Upper lobe of left lung (tissue), 6 donors: Measurements from ENCODE around the gene EPB41L3. TPM values are rescaled to one million over a fixed set of nuclear protein-coding genes. Genes with fewer than 3 reads are reported as not detected.

Source experiments
- ATAC-seq, 2 donors: fragments of 200-7000 bp; cut with Tn5 transposase; one replicate each; pipeline ENCODE4 v1.9.1; 2022; ENCODE audit warnings: mild to moderate bottlenecking in 2 of 2, moderate library complexity in 2 of 2; ENCODE audit not compliant: low FRiP score in 2 of 2
- DNase-seq, 2 donors: peaks; one replicate each; pipeline ENCODE4 v3.0.0-alpha.2; 2019 to 2020
- H3K27ac ChIP-seq, 4 donors: fragments of 200-600 bp; sonication (generic); one replicate each; pipeline ENCODE4 v1.5.1; 2016 to 2019
- H3K27me3 ChIP-seq, 4 donors: fragments of 200-600 bp; sonication (generic); one replicate each; pipeline ENCODE4 v1.5.1; 2017 to 2019
- H3K36me3 ChIP-seq, 4 donors: fragments of 200-600 bp; sonication (generic); one replicate each; pipeline ENCODE4 v1.5.1; 2016 to 2019
- H3K4me1 ChIP-seq, 4 donors: fragments of 200-600 bp; sonication (generic); one replicate each; pipeline ENCODE4 v1.5.1; 2018 to 2019
- H3K4me3 ChIP-seq, 4 donors: fragments of 200-600 bp; sonication (generic); one replicate each; pipeline ENCODE4 v1.5.1; 2017 to 2019; ENCODE audit warnings: mild to moderate bottlenecking in 2 of 4, moderate library complexity in 1 of 4
- H3K9me3 ChIP-seq, 4 donors: fragments of 200-600 bp; sonication (generic); one replicate each; pipeline ENCODE4 v1.5.1; 2018 to 2019
- EP300 ChIP-seq, 4 donors: sonication (generic); formaldehyde crosslinking; IDR thresholded peaks; one replicate each; pipeline ENCODE4 v1.5.1; 2017; ENCODE audit warnings: antibody characterized with exemption in 4 of 4, control low read depth in 2 of 4
- POLR2A ChIP-seq, 4 donors: fragments of 450-650 bp; IDR thresholded peaks; one replicate each; pipeline ENCODE4 v1.5.1; 2016 to 2017; ENCODE audit warnings: antibody characterized with exemption in 4 of 4, mild to moderate bottlenecking in 2 of 4
- POLR2AphosphoS5 ChIP-seq, 2 donors: sonication (generic); formaldehyde crosslinking; IDR thresholded peaks; one replicate each; pipeline ENCODE4 v1.5.1; 2017; ENCODE audit warnings: antibody characterized with exemption in 2 of 2
- WGBS, 2 donors: methylation state at CpG; one replicate each; pipeline ENCODE4 v1.1.5; 2017 to 2018; 5-methylcytosine and 5-hydroxymethylcytosine counted together
- total RNA-seq, 6 donors: library from RNA; depleted of rRNA in 4 of 6; stranded (reverse); fragments of >200 nt in 4 of 6; gene quantifications; one replicate each; pipeline versions ENCODE4 v1.1.0 to v1.2.1, GENCODE V29; 2016 to 2021
- TF ChIP-seq, protein P1 (sequence below), 6 experiments: fragments of 450-650 bp in 4 of 6; fragments of 200-600 bp in 2 of 6; sonication (generic) in 2 of 6; IDR thresholded peaks; one replicate each; pipeline ENCODE4 v1.5.1; 2016 to 2019; ENCODE audit warnings: antibody characterized with exemption in 6 of 6
- donor health status: DM: no; HTN: no; CAD: no; lungs with moderate emphysema.
- donor health status: DM: no; HTN: yes; CAD: no; lungs with severe emphysema.

Gene EPB41L3
- total RNA-seq, 6 donors from 2014 or later: 56.4 to 268 (median 85.7) TPM

DNA sequence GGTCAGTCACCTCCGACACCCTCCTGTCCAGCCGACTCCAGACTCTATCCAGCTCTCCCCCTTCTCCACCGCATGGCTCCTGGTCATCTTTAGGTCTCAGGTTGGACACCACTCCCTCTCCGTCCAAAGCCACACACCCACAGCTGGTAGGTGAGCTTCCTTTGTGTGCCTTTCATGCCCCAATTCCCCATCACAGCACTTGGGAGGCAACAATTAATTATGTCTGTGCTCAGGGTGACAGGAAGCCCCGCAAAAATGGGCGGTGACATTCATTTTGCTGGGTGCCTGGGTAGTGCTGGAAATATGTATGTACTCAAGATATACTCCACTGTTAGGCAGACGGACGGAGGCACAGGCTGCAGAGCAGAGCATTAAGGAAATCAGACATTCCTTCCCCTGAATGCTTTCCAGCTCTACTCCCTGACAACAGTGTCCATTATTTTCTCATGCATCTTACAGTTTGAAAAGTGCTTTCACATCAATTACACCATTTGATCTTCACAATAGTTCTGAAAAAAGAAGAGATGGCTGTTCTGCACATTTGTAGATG, 13.1 kb downstream of the EPB41L3 start:
- no peaks in the 10 kb centered on the region for H3K9me3 ChIP-seq
- no peaks in the 10 kb centered on the region for H3K27me3 ChIP-seq
- no peak for TF ChIP-seq EP300 (IDR thresholded peaks at IDR 0.05)
- TF ChIP-seq POLR2A (IDR thresholded peaks at IDR 0.05): no peak
- TF ChIP-seq, protein P1, sequence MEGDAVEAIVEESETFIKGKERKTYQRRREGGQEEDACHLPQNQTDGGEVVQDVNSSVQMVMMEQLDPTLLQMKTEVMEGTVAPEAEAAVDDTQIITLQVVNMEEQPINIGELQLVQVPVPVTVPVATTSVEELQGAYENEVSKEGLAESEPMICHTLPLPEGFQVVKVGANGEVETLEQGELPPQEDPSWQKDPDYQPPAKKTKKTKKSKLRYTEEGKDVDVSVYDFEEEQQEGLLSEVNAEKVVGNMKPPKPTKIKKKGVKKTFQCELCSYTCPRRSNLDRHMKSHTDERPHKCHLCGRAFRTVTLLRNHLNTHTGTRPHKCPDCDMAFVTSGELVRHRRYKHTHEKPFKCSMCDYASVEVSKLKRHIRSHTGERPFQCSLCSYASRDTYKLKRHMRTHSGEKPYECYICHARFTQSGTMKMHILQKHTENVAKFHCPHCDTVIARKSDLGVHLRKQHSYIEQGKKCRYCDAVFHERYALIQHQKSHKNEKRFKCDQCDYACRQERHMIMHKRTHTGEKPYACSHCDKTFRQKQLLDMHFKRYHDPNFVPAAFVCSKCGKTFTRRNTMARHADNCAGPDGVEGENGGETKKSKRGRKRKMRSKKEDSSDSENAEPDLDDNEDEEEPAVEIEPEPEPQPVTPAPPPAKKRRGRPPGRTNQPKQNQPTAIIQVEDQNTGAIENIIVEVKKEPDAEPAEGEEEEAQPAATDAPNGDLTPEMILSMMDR (IDR thresholded peaks at IDR 0.05): no peak
- no peak for TF ChIP-seq POLR2AphosphoS5 (IDR thresholded peaks at IDR 0.05)
- H3K4me1 ChIP-seq: no peaks in the 10 kb centered on the region
- no peak overlapping the region for H3K4me3 ChIP-seq
- ATAC-seq (no peak), DNase-seq (no peak)
- H3K27ac ChIP-seq: no peak overlapping the region
- WGBS, 2 donors: 77 to 82% methylated on average over 8 of the region's 8 CpGs
- no peaks in the 10 kb centered on the region for H3K36me3 ChIP-seq

DNA sequence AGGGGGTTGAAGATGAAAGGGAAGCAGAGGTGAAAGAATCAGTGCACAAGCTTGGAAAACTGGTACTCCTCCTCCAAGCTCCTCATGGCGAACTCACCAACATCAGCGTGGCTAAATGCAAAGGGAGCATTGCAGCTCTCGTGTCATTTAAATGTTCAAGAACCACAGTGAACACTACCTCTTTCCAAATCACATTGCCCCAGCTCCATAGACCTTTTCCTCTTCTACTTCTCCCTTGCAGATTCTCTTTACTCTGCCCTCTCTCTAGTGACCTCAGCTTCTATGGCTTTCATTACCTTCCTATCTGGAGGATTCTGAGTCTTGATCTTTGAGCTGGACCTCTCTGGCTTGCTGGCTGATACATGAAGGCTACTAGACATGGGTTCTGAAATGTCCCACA, 14.3 kb downstream of the EPB41L3 start:
- H3K36me3 ChIP-seq: no peaks in the 10 kb centered on the region
- DNase-seq: no peak
- H3K9me3 ChIP-seq: no peaks in the 10 kb centered on the region
- no peaks in the 10 kb centered on the region for H3K27me3 ChIP-seq
- WGBS, 2 donors: 83 to 88% methylated on average over 3 of the region's 3 CpGs
- TF ChIP-seq, protein P1 (IDR thresholded peaks at IDR 0.05): no peak
- TF ChIP-seq EP300 (IDR thresholded peaks at IDR 0.05): no peak
- TF ChIP-seq POLR2A (IDR thresholded peaks at IDR 0.05): no peak
- no peak for TF ChIP-seq POLR2AphosphoS5 (IDR thresholded peaks at IDR 0.05)
- no peak for ATAC-seq
- H3K27ac ChIP-seq: no peak overlapping the region
- no peaks in the 10 kb centered on the region for H3K4me1 ChIP-seq
- no peak overlapping the region for H3K4me3 ChIP-seq

DNA sequence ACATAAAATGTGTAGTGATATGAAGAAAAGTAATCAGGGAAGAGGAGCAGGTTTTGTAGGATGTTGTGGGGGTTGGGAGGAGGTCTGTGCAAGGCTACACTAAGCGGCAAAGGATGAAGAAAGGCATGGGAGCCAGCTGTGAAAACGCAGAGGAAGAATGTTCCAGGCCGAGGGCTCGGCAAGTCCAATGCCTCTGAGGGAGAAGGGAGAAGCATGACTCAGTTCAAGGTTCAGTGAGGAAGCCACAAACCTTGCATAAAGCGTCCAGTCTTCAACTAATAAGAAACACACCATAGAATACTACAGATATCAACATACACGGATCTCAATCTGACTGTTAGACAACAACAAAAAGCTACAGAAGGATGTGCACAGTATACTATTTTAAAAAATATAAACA, 16.2 kb downstream of the EPB41L3 start:
- DNase-seq (peak in 1 of 2 donors; percentile 28), ATAC-seq (peak in 1 of 2 donors; percentile 91)
- H3K9me3 ChIP-seq: no peaks in the 10 kb centered on the region
- H3K27me3 ChIP-seq: no peaks in the 10 kb centered on the region
- no peaks in the 10 kb centered on the region for H3K36me3 ChIP-seq
- H3K4me3 ChIP-seq: no peak overlapping the region
- no peak overlapping the region for H3K27ac ChIP-seq
- no peak for TF ChIP-seq POLR2AphosphoS5 (IDR thresholded peaks at IDR 0.05)
- no peak for TF ChIP-seq EP300 (IDR thresholded peaks at IDR 0.05)
- TF ChIP-seq, protein P1 (IDR thresholded peaks at IDR 0.05): no peak
- no peak for TF ChIP-seq POLR2A (IDR thresholded peaks at IDR 0.05)
- 33 to 52% methylated on average over 6 of the region's 6 CpGs for WGBS, 2 donors
- H3K4me1 ChIP-seq: no peaks in the 10 kb centered on the region

DNA sequence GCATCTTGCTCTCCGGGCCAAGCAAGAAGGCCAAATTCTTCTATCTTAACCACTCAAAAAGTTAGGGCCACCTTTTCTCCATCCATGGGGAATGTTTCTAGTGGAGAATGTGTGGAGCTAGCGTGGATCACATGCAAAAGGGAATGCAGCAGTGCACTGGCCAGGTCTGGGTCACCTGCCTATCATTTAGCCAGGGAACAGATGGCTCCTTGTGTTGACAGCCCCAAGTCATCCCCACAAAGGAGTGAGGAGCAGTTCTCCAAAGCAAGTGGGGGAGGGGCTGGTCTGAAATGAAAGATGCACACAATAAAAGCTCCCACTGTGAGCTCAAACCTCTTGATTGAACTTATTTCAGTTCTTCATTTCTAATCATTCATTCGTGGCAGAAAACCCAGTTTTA, 19.1 kb downstream of the EPB41L3 start:
- no peak overlapping the region for H3K27ac ChIP-seq
- WGBS, 2 donors: 77 to 93% methylated on average over 3 of the region's 3 CpGs
- no peak for DNase-seq
- no peaks in the 10 kb centered on the region for H3K9me3 ChIP-seq
- no peaks in the 10 kb centered on the region for H3K27me3 ChIP-seq
- TF ChIP-seq, protein P1 (IDR thresholded peaks at IDR 0.05): no peak
- no peak for TF ChIP-seq POLR2AphosphoS5 (IDR thresholded peaks at IDR 0.05)
- no peak for TF ChIP-seq POLR2A (IDR thresholded peaks at IDR 0.05)
- no peak for TF ChIP-seq EP300 (IDR thresholded peaks at IDR 0.05)
- H3K4me3 ChIP-seq: no peak overlapping the region
- ATAC-seq: no peak
- H3K36me3 ChIP-seq: no peaks in the 10 kb centered on the region
- no peaks in the 10 kb centered on the region for H3K4me1 ChIP-seq

DNA sequence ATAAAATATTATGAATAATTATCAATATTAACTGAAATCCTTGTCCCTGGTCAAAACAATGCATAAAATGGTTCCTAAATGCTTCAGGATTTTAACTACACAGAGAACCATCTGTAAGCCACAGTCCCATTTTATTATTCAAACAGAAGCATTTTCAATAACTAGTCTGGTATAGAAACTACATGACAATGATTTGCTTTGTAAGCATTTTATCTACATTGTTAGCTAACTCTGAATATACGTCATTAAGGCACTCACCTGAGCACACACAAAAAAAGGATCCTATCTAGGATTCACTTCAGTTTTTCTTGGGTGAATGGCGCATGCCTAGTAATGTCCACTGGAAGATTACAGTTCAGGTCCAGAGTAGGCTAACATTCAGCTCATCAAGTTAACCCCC, 22.8 kb downstream of the EPB41L3 start:
- no peaks in the 10 kb centered on the region for H3K36me3 ChIP-seq
- H3K4me3 ChIP-seq: no peak overlapping the region
- no peaks in the 10 kb centered on the region for H3K9me3 ChIP-seq
- ATAC-seq: no peak
- DNase-seq: no peak
- H3K27ac ChIP-seq: no peak overlapping the region
- H3K4me1 ChIP-seq: peaks cover 0 to 3% (median under 1%) of the 10 kb centered on the region in 4 donors
- no peaks in the 10 kb centered on the region for H3K27me3 ChIP-seq
- TF ChIP-seq POLR2A (IDR thresholded peaks at IDR 0.05) (no peak), POLR2AphosphoS5 (IDR thresholded peaks at IDR 0.05) (no peak), EP300 (IDR thresholded peaks at IDR 0.05) (no peak)
- TF ChIP-seq, protein P1 (IDR thresholded peaks at IDR 0.05): no peak
- WGBS, 2 donors: 84 to 86% methylated on average over 2 of the region's 2 CpGs
